Spleen (tissue), 7 donors: Measurements from ENCODE around the gene TSPAN15.

Experiments used
- CTCF ChIP-seq, 11 experiments: fragments of 200-600 bp in 7 of 11; fragments of 450-650 bp in 4 of 11; sonication (generic) in 4 of 11; IDR thresholded peaks in 8 of 11; conservative IDR thresholded peaks in 3 of 11; 1 replicate in 7 of 11; 2 replicates in 4 of 11; pipeline versions ENCODE4 v1.4.0 to v1.8.0; 2016 to 2021; ENCODE audit warnings: antibody characterized with exemption in 11 of 11, inconsistent platforms in 4 of 11, mild to moderate bottlenecking in 1 of 11
- POLR2A ChIP-seq, 3 donors: fragments of 450-650 bp; IDR thresholded peaks; one replicate each; pipeline ENCODE4 v1.5.1; 2017; ENCODE audit warnings: antibody characterized with exemption in 3 of 3, mild to moderate bottlenecking in 1 of 3
- donor health status: DM: no; HTN: no; CAD: no; lungs with moderate emphysema.
- donor health status: DM: no; HTN: no; CAD: no.
- donor health status: DM: no; HTN: no; CAD: no.

DNA sequence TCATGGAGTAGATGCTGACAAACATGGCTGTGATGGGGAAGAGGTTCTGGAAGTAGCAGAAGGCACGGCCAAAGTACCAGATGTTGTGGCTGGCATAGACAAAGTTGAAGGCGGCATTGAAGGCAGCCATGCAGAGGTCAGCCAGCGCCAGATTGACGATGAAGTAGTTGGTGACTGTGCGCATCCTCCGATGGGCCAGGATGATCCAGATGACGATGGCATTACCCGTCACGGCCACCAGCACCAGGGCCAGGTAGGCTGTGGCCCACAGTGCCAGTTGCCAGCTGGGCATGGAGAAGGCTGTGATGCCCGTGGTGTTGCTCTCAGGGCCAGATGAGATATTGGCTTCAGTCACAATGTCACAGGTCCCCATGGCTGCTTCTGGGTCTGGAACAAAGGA, 35.3 kb upstream of the TSPAN15 start:
- TF ChIP-seq POLR2A (IDR thresholded peaks at IDR 0.05) (no peak), CTCF (IDR thresholded peaks at IDR 0.05 in 8 of 11, conservative IDR thresholded peaks at IDR 0.05 in 3 of 11) (no peak)
